HEK293 (cell line): ENCODE results near the gene SEC24A.

Experiments
- ATF2 ChIP-seq: fragments of 450-650 bp; formaldehyde crosslinking; IDR thresholded peaks from 2 replicates; pipeline ENCODE4 v1.5.1; 2016; ENCODE audit warnings: missing biosample characterization, missing genetic modification characterization, low read depth
- BCL11A ChIP-seq: fragments of 450-650 bp; formaldehyde crosslinking; IDR thresholded peaks from 2 replicates; pipeline ENCODE4 v1.5.1; 2016; ENCODE audit warnings: low read depth, missing biosample characterization, missing genetic modification characterization
- GLI4 ChIP-seq: fragments of 450-650 bp; formaldehyde crosslinking; IDR thresholded peaks from 2 replicates; pipeline ENCODE4 v1.5.1; 2016; ENCODE audit warnings: missing biosample characterization, missing genetic modification characterization
- GLIS1 ChIP-seq: fragments of 450-650 bp; formaldehyde crosslinking; IDR thresholded peaks from 2 replicates; pipeline ENCODE4 v1.5.1; 2016; ENCODE audit warnings: missing biosample characterization, missing genetic modification characterization
- HIC1 ChIP-seq: fragments of 450-650 bp; formaldehyde crosslinking; IDR thresholded peaks from 2 replicates; pipeline ENCODE4 v1.5.1; 2016; ENCODE audit warnings: missing biosample characterization, missing genetic modification characterization
- KLF16 ChIP-seq: fragments of 450-650 bp; formaldehyde crosslinking; IDR thresholded peaks from 2 replicates; pipeline ENCODE4 v1.5.1; 2017; ENCODE audit warnings: missing biosample characterization, missing genetic modification characterization
- MEIS1 ChIP-seq: sonication (generic); formaldehyde crosslinking; IDR thresholded peaks from 2 replicates; pipeline ENCODE4 v1.8.1; 2022; ENCODE audit warnings: missing genetic modification reagents, mild to moderate bottlenecking, borderline replicate concordance
- PRDM1 ChIP-seq: fragments of 450-650 bp; formaldehyde crosslinking; IDR thresholded peaks from 2 replicates; pipeline ENCODE4; 2016; ENCODE audit warnings: missing biosample characterization, missing genetic modification characterization
- SP2 ChIP-seq: fragments of 450-650 bp; formaldehyde crosslinking; IDR thresholded peaks from 2 replicates; pipeline ENCODE4 v1.5.1; 2016; ENCODE audit warnings: missing biosample characterization, missing genetic modification characterization
- WT1 ChIP-seq: fragments of 450-650 bp; formaldehyde crosslinking; IDR thresholded peaks from 2 replicates; pipeline ENCODE4 v1.5.1; 2016; ENCODE audit warnings: missing biosample characterization, missing genetic modification characterization
- YY1 ChIP-seq: fragments of 450-650 bp; formaldehyde crosslinking; IDR thresholded peaks from 2 replicates; pipeline ENCODE4 v1.5.1; 2018; ENCODE audit warnings: missing biosample characterization, missing genetic modification characterization
- ZBTB1 ChIP-seq: fragments of 450-650 bp; formaldehyde crosslinking; IDR thresholded peaks from 2 replicates; pipeline ENCODE4 v1.5.1; 2016; ENCODE audit warnings: missing biosample characterization, missing genetic modification characterization
- ZBTB48 ChIP-seq: fragments of 450-650 bp; formaldehyde crosslinking; IDR thresholded peaks from 2 replicates; pipeline ENCODE4 v1.5.1; 2016; ENCODE audit warnings: missing biosample characterization, missing genetic modification characterization
- ZFP37 ChIP-seq: fragments of 450-650 bp; formaldehyde crosslinking; IDR thresholded peaks from 2 replicates; pipeline ENCODE4 v1.5.1; 2016; ENCODE audit warnings: missing biosample characterization, missing genetic modification characterization
- ZFP41 ChIP-seq: fragments of 450-650 bp; formaldehyde crosslinking; IDR thresholded peaks from 2 replicates; pipeline ENCODE4 v1.5.1; 2016; ENCODE audit warnings: missing biosample characterization, missing genetic modification characterization, borderline replicate concordance
- ZFP69B ChIP-seq: fragments of 450-650 bp; formaldehyde crosslinking; IDR thresholded peaks from 2 replicates; pipeline ENCODE4 v1.5.1; 2016; ENCODE audit warnings: missing biosample characterization, missing genetic modification characterization
- ZNF10 ChIP-seq: fragments of 450-650 bp; formaldehyde crosslinking; IDR thresholded peaks from 2 replicates; pipeline ENCODE4 v1.5.1; 2017; ENCODE audit warnings: missing biosample characterization, missing genetic modification characterization
- ZNF155 ChIP-seq: fragments of 450-650 bp; formaldehyde crosslinking; IDR thresholded peaks from 2 replicates; pipeline ENCODE4 v1.5.1; 2016; ENCODE audit warnings: missing biosample characterization, missing genetic modification characterization
- ZNF2 ChIP-seq: fragments of 450-650 bp; formaldehyde crosslinking; IDR thresholded peaks from 2 replicates; pipeline ENCODE4 v1.5.1; 2016; ENCODE audit warnings: missing biosample characterization, missing genetic modification characterization
- ZNF202 ChIP-seq: fragments of 450-650 bp; formaldehyde crosslinking; IDR thresholded peaks from 2 replicates; pipeline ENCODE4 v1.5.1; 2016; ENCODE audit warnings: missing biosample characterization, missing genetic modification characterization, borderline replicate concordance
- ZNF223 ChIP-seq: fragments of 450-650 bp; formaldehyde crosslinking; IDR thresholded peaks from 2 replicates; pipeline ENCODE4 v1.5.1; 2016; ENCODE audit warnings: missing biosample characterization, missing genetic modification characterization
- ZNF266 ChIP-seq: fragments of 450-650 bp; formaldehyde crosslinking; IDR thresholded peaks from 2 replicates; pipeline ENCODE4 v1.5.1; 2016; ENCODE audit warnings: missing biosample characterization, missing genetic modification characterization, low read depth
- ZNF292 ChIP-seq: fragments of 450-650 bp; formaldehyde crosslinking; IDR thresholded peaks from 2 replicates; pipeline ENCODE4 v1.5.1; 2016; ENCODE audit warnings: low read depth, missing biosample characterization, missing genetic modification characterization, borderline replicate concordance
- ZNF335 ChIP-seq: fragments of 450-650 bp; formaldehyde crosslinking; conservative IDR thresholded peaks from 2 replicates; pipeline ENCODE4 v1.5.1; 2016; ENCODE audit warnings: missing biosample characterization, missing genetic modification characterization
- ZNF341 ChIP-seq: fragments of 450-650 bp; formaldehyde crosslinking; IDR thresholded peaks from 2 replicates; pipeline ENCODE4; 2016; ENCODE audit warnings: low read depth, missing biosample characterization, missing genetic modification characterization
- ZNF366 ChIP-seq: fragments of 450-650 bp; formaldehyde crosslinking; conservative IDR thresholded peaks from 2 replicates; pipeline ENCODE4 v1.5.1; 2016; ENCODE audit warnings: missing biosample characterization, missing genetic modification characterization
- ZNF433 ChIP-seq: fragments of 450-650 bp; formaldehyde crosslinking; IDR thresholded peaks from 2 replicates; pipeline ENCODE4 v1.5.1; 2016; ENCODE audit warnings: missing biosample characterization, missing genetic modification characterization, low read depth
- ZNF513 ChIP-seq: fragments of 450-650 bp; IDR thresholded peaks from 2 replicates; pipeline ENCODE4 v1.5.1; 2018; ENCODE audit warnings: missing biosample characterization, missing genetic modification characterization
- ZNF561 ChIP-seq: fragments of 450-650 bp; IDR thresholded peaks from 2 replicates; pipeline ENCODE4 v1.5.1; 2018; ENCODE audit warnings: missing biosample characterization, missing genetic modification characterization, borderline replicate concordance
- ZNF670 ChIP-seq: fragments of 450-650 bp; formaldehyde crosslinking; IDR thresholded peaks from 2 replicates; pipeline ENCODE4 v1.5.1; 2016; ENCODE audit warnings: missing biosample characterization, missing genetic modification characterization, low read depth
- ZNF792 ChIP-seq: fragments of 450-650 bp; formaldehyde crosslinking; IDR thresholded peaks from 2 replicates; pipeline ENCODE4 v1.5.1; 2016; ENCODE audit warnings: missing biosample characterization, missing genetic modification characterization
- ZNF830 ChIP-seq: fragments of 450-650 bp; IDR thresholded peaks from 2 replicates; pipeline ENCODE4 v1.5.0; 2018; ENCODE audit warnings: missing biosample characterization, missing genetic modification characterization, low read depth, mild to moderate bottlenecking, moderate library complexity
- ZSCAN16 ChIP-seq: fragments of 450-650 bp; formaldehyde crosslinking; IDR thresholded peaks from 2 replicates; pipeline ENCODE4 v1.5.1; 2016; ENCODE audit warnings: missing biosample characterization, missing genetic modification characterization
- ZSCAN30 ChIP-seq: fragments of 450-650 bp; IDR thresholded peaks from 2 replicates; pipeline ENCODE4 v1.5.1; 2018; ENCODE audit warnings: missing biosample characterization, mild to moderate bottlenecking, missing genetic modification characterization, moderate library complexity
- TF ChIP-seq, protein P1 (sequence below): fragments of 450-650 bp; formaldehyde crosslinking; IDR thresholded peaks from 2 replicates; pipeline ENCODE4 v1.5.1; 2016; ENCODE audit warnings: missing biosample characterization, missing genetic modification characterization

SEC24A gene

GRCh38 chr5:134648425-134649162, at the start of gene SEC24A (continued):
- TF ChIP-seq, protein P1, sequence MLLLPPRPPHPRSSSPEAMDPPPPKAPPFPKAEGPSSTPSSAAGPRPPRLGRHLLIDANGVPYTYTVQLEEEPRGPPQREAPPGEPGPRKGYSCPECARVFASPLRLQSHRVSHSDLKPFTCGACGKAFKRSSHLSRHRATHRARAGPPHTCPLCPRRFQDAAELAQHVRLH, result no peak
- TF ChIP-seq ZBTB1 (tag by site-specific recombination), result no peak
- no peak for TF ChIP-seq ZNF266 (tag by site-specific recombination)
- TF ChIP-seq ZNF792 (tag by site-specific recombination), result no peak
- peak; percentile 76 for TF ChIP-seq SP2 (tag by site-specific recombination)
- TF ChIP-seq HIC1 (tag by site-specific recombination), result peak; percentile 99
- TF ChIP-seq ZNF335, result peak; percentile 98
- no peak; the same call in 1 of the 2 replicates for TF ChIP-seq ZBTB48
- TF ChIP-seq ZNF341 (tag by site-specific recombination), result peak; percentile 65
- no peak for TF ChIP-seq ZNF670 (tag by site-specific recombination)
- TF ChIP-seq ZNF2 (tag by site-specific recombination), result peak; percentile 43; the same call in 1 of the 2 replicates
- 0 out of 2 replicates have a peak, but pooled peaks have one; percentile 12 for TF ChIP-seq ATF2
- peak; percentile 64 for TF ChIP-seq ZNF366
- no peak for TF ChIP-seq ZNF513 (tag by site-specific recombination)
- peak; percentile 26; the same call in 1 of the 2 replicates for TF ChIP-seq GLIS1 (tag by site-specific recombination)
- no peak for TF ChIP-seq PRDM1
- peak; percentile 77; the same call in 1 of the 2 replicates for TF ChIP-seq ZFP37 (tag by site-specific recombination)
- no peak for TF ChIP-seq ZNF830
- TF ChIP-seq ZFP69B, result 0 out of 2 replicates have a peak, but pooled peaks have one; percentile 17
- no peak for TF ChIP-seq ZNF292
- TF ChIP-seq ZNF10, result peak; percentile 9; the same call in 1 of the 2 replicates
- no peak for TF ChIP-seq ZSCAN16 (tag by site-specific recombination)
- TF ChIP-seq MEIS1 (CRISPR knock-in tag), result no peak
- TF ChIP-seq YY1 (tag by site-specific recombination), result no peak
- TF ChIP-seq BCL11A (tag by site-specific recombination), result peak; percentile 84; the same call in 1 of the 2 replicates
- peak; percentile 90 for TF ChIP-seq ZNF561
- 0 out of 2 replicates have a peak, but pooled peaks have one; percentile 41 for TF ChIP-seq ZSCAN30 (tag by site-specific recombination)
- TF ChIP-seq WT1 (tag by site-specific recombination), result 0 out of 2 replicates have a peak, but pooled peaks have one; percentile 16
- TF ChIP-seq GLI4 (tag by site-specific recombination), result no peak
- TF ChIP-seq ZNF202 (tag by site-specific recombination), result no peak
- no peak for TF ChIP-seq ZNF223 (tag by site-specific recombination)
- no peak for TF ChIP-seq ZNF433 (tag by site-specific recombination)
- TF ChIP-seq ZFP41 (tag by site-specific recombination), result no peak
- TF ChIP-seq KLF16 (tag by site-specific recombination), result peak; percentile 40; the same call in 1 of the 2 replicates
- no peak for TF ChIP-seq ZNF155 (tag by site-specific recombination)
